Gastroesophageal sphincter (tissue), 3 donors: ENCODE results near the gene RNU5B-1.

ENCODE experiments used
- CTCF ChIP-seq, 4 experiments: fragments of 200-600 bp in 2 of 4; fragments of 450-650 bp in 2 of 4; sonication (generic) in 1 of 4; IDR thresholded peaks; one replicate each; pipeline ENCODE4 v1.5.1; 2017 to 2019; ENCODE audit warnings: antibody characterized with exemption in 4 of 4, mild to moderate bottlenecking in 2 of 4, moderate library complexity in 2 of 4
- EP300 ChIP-seq: sonication (generic); formaldehyde crosslinking; IDR thresholded peaks from one replicate; pipeline ENCODE4 v1.6.1; 2017; ENCODE audit warnings: antibody characterized with exemption, mild to moderate bottlenecking
- POLR2A ChIP-seq, 2 donors: fragments of 450-650 bp; IDR thresholded peaks; one replicate each; pipeline ENCODE4 v1.6.1; 2017; ENCODE audit warnings: antibody characterized with exemption in 2 of 2, mild to moderate bottlenecking in 2 of 2, moderate library complexity in 1 of 2
- POLR2AphosphoS5 ChIP-seq: sonication (generic); formaldehyde crosslinking; IDR thresholded peaks from one replicate; pipeline ENCODE4 v1.6.1; 2017; ENCODE audit warnings: antibody characterized with exemption

- TF ChIP-seq CTCF (IDR thresholded peaks at IDR 0.05): no peak
- no peak for TF ChIP-seq POLR2AphosphoS5
- TF ChIP-seq EP300: no peak
- no peak for TF ChIP-seq POLR2A (IDR thresholded peaks at IDR 0.05)
Observed at GRCh38 chr15:65330934-65331645, 26.6 kb downstream of the RNU5B-1 start.
